ENCODE measurements around the gene TPD52L1.

DNA sequence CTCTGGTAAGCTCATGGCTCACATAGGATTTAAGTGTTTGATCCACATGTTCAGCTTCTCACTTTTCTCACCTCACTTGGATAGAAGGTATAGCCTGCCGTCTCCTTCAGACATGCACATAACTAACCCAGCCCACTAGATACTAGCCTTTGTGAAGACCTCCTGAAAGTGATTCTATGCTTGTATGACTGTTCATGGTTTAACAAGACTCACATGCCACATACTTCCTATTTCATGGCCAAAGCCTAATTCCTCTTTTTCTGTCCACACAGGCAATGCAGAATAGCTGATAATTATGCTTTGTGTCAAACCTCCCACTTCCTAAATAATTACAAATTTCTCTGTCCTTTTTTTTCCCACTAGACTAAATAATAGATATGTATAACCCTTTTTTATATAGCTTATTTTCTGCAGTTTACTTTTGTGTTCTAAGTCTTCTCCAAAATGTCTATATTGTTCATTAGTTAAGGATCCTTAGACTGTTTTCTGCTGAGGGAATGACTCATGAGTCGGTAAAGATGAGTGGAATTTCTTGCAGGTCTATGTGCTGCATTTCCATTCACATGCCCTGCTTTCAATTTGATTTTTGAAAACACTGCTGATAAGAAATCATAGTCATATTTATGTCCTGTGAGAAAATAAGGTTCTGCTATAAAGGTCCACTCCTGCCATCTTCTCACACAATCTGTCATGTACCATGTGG is 105.2 kb downstream of the TPD52L1 start:
- TF ChIP-seq EP300 (IDR thresholded peaks at IDR 0.05; ENCODE audit: low read depth in 2 of 2, low read length in 2 of 2) (no peak), EP300 (CRISPR knock-in tag; IDR thresholded peaks at IDR 0.05; ENCODE audit: borderline replicate concordance) (no peak), ZNF232 (CRISPR knock-in tag; IDR thresholded peaks at IDR 0.05; ENCODE audit: borderline replicate concordance) (no peak)
